GM21381 (cell line): ENCODE data around the gene CYP2R1.

Experiments used
- ATAC-seq: cut with Tn5 transposase; IDR thresholded peaks from one replicate; pipeline ENCODE4 v1.9.1; 2021; ENCODE audit warnings: mild to moderate bottlenecking, moderate library complexity; ENCODE audit not compliant: unreplicated experiment

CYP2R1 gene

DNA sequence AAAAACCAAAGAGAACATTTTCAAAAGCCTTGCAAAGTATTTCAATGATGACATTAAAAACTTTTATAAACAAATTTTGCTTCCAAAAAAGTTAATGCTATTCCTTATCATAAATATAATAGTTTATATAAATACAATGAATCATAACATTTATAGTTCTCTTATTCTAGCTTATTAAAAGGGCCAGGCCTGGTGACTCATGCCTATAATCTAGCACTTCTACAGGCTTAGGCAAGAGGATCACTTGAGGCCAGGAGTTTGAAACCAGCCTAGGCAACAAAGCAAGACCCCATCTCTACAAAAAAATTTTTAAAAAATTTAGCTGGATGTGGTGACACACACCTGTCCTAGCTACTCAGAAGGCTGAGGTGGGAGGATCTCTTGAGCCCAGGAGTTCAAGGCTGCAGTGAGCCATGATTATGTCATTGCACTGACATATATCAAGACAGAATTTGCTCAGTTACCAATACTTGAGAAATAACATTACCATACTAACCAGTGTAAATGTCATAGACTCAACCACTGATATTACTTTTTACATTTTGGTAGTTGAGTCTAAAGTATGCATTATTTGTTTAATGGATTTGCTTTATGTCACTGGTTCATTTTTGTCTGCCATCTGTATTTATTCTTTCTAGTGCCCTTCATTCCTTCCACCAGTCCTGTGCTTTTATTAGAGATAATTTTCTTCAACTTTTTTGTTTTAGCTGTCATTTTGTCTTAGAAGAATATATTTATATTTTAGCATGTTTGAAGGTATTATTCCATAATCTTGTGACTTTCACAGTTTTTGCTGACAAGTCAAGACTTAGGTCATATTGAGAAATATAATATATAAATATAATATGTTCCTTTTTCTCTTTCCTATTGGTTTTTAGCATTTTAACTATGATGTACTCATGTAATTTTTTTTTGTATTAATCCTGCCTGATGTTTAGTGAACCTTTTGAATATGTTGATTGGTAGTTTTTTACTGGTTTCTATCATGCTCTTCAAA, 56.2 kb downstream of the CYP2R1 start:
- ATAC-seq = no peak
